HEK293 (cell line): ENCODE data around the gene VASP.

ENCODE experiments used
- CTCF ChIA-PET: fragments of 350-600 bp; formaldehyde crosslinking; extraction: SDS; loops from one replicate; lab custom pipeline; 2021; ENCODE audit warnings: antibody characterized with exemption; lab: Yijun Ruan, JAX
- POLR2A ChIA-PET: fragments of 300-600 bp; formaldehyde crosslinking; extraction: SDS; loops from one replicate; lab custom pipeline; 2020; ENCODE audit warnings: antibody characterized with exemption, inconsistent platforms; lab: Yijun Ruan, JAX
- H3K27ac ChIP-seq: fragments of 200-500 bp; sonication (Bioruptor generic); 2 replicates; pipeline ENCODE4 v1.5.1; 2014; ENCODE audit warnings: low read depth, low read length, control low read depth, inconsistent platforms; ENCODE audit errors: extremely low read depth
- H3K36me3 ChIP-seq, 2 experiments: fragments of 200-500 bp in 1 of 2; sonication (Bioruptor generic) in 1 of 2; 1 replicate in 1 of 2; 2 replicates in 1 of 2; pipeline ENCODE4 v1.5.1; 2014 to 2017; ENCODE audit warnings: inconsistent platforms in 2 of 2, low read length in 2 of 2; ENCODE audit not compliant: control insufficient read depth in 2 of 2, insufficient read depth in 1 of 2
- H3K4me1 ChIP-seq: fragments of 200-500 bp; sonication (Bioruptor generic); 2 replicates; pipeline ENCODE4 v1.5.1; 2014; ENCODE audit warnings: mild to moderate bottlenecking, low read length, inconsistent platforms; ENCODE audit not compliant: control insufficient read depth, insufficient read depth
- H3K4me3 ChIP-seq: 2 replicates; pipeline ENCODE4 v1.5.1; 2011; ENCODE audit warnings: low read depth, mild to moderate bottlenecking, control low read depth, low read length, moderate library complexity
- H3K9me3 ChIP-seq: fragments of 200-500 bp; sonication (Bioruptor generic); 2 replicates; pipeline ENCODE4 v1.5.1; 2014; ENCODE audit warnings: low read depth, low read length, inconsistent platforms; ENCODE audit not compliant: control insufficient read depth, insufficient read depth
- EGR2 ChIP-seq: fragments of 450-650 bp; formaldehyde crosslinking; IDR thresholded peaks from 2 replicates; pipeline ENCODE4 v1.5.1; 2016; ENCODE audit warnings: low read depth, missing biosample characterization, missing genetic modification characterization
- HOXD13 ChIP-seq: sonication (generic); formaldehyde crosslinking; IDR thresholded peaks from 2 replicates; pipeline ENCODE4 v1.8.0; 2022; ENCODE audit warnings: missing genetic modification reagents, borderline replicate concordance
- PBX3 ChIP-seq: sonication (generic); formaldehyde crosslinking; IDR thresholded peaks from 2 replicates; pipeline ENCODE4 v1.8.1; 2022; ENCODE audit warnings: mild to moderate bottlenecking, moderate library complexity, missing genetic modification reagents
- ZBTB1 ChIP-seq: fragments of 450-650 bp; formaldehyde crosslinking; IDR thresholded peaks from 2 replicates; pipeline ENCODE4 v1.5.1; 2016; ENCODE audit warnings: missing biosample characterization, missing genetic modification characterization
- ZNF18 ChIP-seq: fragments of 450-650 bp; formaldehyde crosslinking; IDR thresholded peaks from 2 replicates; pipeline ENCODE4 v1.5.1; 2016; ENCODE audit warnings: missing biosample characterization, missing genetic modification characterization
- ZNF223 ChIP-seq: fragments of 450-650 bp; formaldehyde crosslinking; IDR thresholded peaks from 2 replicates; pipeline ENCODE4 v1.5.1; 2016; ENCODE audit warnings: missing biosample characterization, missing genetic modification characterization
- ZNF394 ChIP-seq: fragments of 450-650 bp; formaldehyde crosslinking; IDR thresholded peaks from 2 replicates; pipeline ENCODE4 v1.5.1; 2016; ENCODE audit warnings: missing biosample characterization, missing genetic modification characterization, mild to moderate bottlenecking, moderate library complexity, borderline replicate concordance
- ZNF423 ChIP-seq: fragments of 450-650 bp; formaldehyde crosslinking; IDR thresholded peaks from 2 replicates; pipeline ENCODE4 v1.5.1; 2016; ENCODE audit warnings: missing biosample characterization, missing genetic modification characterization
- ZNF645 ChIP-seq: fragments of 450-650 bp; formaldehyde crosslinking; IDR thresholded peaks from 2 replicates; pipeline ENCODE4; 2016; ENCODE audit warnings: missing biosample characterization, missing genetic modification characterization
- ZSCAN5A ChIP-seq: fragments of 450-650 bp; formaldehyde crosslinking; IDR thresholded peaks from 2 replicates; pipeline ENCODE4 v1.5.1; 2016; ENCODE audit warnings: missing biosample characterization, missing genetic modification characterization
- TF ChIP-seq, protein P1 (sequence below): fragments of 450-650 bp; formaldehyde crosslinking; IDR thresholded peaks from 2 replicates; pipeline ENCODE4 v1.5.1; 2016; ENCODE audit warnings: missing biosample characterization, missing genetic modification characterization
- TF ChIP-seq, protein P2 (sequence below): fragments of 450-650 bp; IDR thresholded peaks from 2 replicates; pipeline ENCODE4 v1.5.1; 2018; ENCODE audit warnings: missing biosample characterization, mild to moderate bottlenecking, missing genetic modification characterization

VASP gene

GRCh38 chr19:45547965-45548609 is 40.8 kb downstream of the VASP start (continued):
- TF ChIP-seq, protein P1, sequence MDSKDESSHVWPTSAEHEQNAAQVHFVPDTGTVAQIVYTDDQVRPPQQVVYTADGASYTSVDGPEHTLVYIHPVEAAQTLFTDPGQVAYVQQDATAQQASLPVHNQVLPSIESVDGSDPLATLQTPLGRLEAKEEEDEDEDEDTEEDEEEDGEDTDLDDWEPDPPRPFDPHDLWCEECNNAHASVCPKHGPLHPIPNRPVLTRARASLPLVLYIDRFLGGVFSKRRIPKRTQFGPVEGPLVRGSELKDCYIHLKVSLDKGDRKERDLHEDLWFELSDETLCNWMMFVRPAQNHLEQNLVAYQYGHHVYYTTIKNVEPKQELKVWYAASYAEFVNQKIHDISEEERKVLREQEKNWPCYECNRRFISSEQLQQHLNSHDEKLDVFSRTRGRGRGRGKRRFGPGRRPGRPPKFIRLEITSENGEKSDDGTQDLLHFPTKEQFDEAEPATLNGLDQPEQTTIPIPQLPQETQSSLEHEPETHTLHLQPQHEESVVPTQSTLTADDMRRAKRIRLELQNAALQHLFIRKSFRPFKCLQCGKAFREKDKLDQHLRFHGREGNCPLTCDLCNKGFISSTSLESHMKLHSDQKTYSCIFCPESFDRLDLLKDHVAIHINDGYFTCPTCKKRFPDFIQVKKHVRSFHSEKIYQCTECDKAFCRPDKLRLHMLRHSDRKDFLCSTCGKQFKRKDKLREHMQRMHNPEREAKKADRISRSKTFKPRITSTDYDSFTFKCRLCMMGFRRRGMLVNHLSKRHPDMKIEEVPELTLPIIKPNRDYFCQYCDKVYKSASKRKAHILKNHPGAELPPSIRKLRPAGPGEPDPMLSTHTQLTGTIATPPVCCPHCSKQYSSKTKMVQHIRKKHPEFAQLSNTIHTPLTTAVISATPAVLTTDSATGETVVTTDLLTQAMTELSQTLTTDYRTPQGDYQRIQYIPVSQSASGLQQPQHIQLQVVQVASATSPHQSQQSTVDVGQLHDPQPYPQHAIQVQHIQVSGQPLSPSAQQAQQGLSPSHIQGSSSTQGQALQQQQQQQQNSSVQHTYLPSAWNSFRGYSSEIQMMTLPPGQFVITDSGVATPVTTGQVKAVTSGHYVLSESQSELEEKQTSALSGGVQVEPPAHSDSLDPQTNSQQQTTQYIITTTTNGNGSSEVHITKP (tag by site-specific recombination) = no peak
- 0 out of 2 replicates have a peak, but pooled peaks have one; percentile 53 for TF ChIP-seq HOXD13 (CRISPR knock-in tag)
- TF ChIP-seq ZNF645 (tag by site-specific recombination) = no peak

GRCh38 chr19:45553464-45553863 is 46.2 kb downstream of the VASP start:
- TF ChIP-seq ZNF223 = 0 out of 2 replicates have a peak, but pooled peaks have one; percentile 34
- no peak for TF ChIP-seq ZNF423 (tag by site-specific recombination)
- Histone ChIP-seq H3K27ac (no peak overlapping the region), H3K4me1 (no peaks in the 10 kb centered on the region), H3K4me3 (no peak overlapping the region), H3K9me3 (no peaks in the 10 kb centered on the region), H3K36me3 (peaks cover 0 to 5% of the 10 kb centered on the region in 2 experiments; a peak in 2 of 3 replicates)
- ChIA-PET POLR2A (no interaction called here), CTCF (interaction anchor here (0.7 to 1.8 kb wide), 2 partner anchors 75 to 464 kb away, joined by 3 to 4 read pairs; no protein-coding TSS in a partner anchor)

DNA sequence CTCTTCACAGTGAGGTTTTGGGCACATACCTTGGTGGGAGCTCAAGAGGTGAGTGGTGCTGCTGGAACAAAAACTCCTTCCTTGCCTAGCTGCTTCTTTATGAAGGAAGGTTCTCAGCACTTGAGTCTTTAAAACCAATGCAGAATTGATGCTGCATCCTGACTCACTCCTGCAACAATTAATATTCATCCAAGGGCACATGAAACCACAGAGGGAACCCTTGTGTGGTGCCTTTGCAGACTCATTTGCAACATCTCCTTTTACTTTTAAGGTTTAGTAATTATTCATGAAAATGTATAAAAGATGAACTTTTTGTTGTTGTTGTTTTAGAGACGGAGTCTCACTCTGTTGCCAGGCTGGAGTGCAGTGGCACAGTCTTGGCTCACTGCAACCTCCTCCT is 47.2 kb downstream of the VASP start:
- CTCF ChIA-PET = interaction anchor here (0.6 to 6.5 kb wide), 5 partner anchors 11 to 89 kb away, joined by 3 to 46 read pairs (median 4); no protein-coding TSS in a partner anchor
- Histone ChIP-seq H3K27ac (no peak overlapping the region), H3K4me1 (no peaks in the 10 kb centered on the region), H3K9me3 (no peaks in the 10 kb centered on the region), H3K4me3 (no peak overlapping the region), H3K36me3 (peaks cover 0 to 5% of the 10 kb centered on the region in 2 experiments; a peak in 2 of 3 replicates)
- TF ChIP-seq ZNF18 (tag by site-specific recombination) = no peak
- no peak for TF ChIP-seq EGR2 (tag by site-specific recombination)
- TF ChIP-seq, protein P2, sequence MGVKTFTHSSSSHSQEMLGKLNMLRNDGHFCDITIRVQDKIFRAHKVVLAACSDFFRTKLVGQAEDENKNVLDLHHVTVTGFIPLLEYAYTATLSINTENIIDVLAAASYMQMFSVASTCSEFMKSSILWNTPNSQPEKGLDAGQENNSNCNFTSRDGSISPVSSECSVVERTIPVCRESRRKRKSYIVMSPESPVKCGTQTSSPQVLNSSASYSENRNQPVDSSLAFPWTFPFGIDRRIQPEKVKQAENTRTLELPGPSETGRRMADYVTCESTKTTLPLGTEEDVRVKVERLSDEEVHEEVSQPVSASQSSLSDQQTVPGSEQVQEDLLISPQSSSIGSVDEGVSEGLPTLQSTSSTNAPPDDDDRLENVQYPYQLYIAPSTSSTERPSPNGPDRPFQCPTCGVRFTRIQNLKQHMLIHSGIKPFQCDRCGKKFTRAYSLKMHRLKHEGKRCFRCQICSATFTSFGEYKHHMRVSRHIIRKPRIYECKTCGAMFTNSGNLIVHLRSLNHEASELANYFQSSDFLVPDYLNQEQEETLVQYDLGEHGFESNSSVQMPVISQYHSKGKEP (tag by site-specific recombination) = no peak
- TF ChIP-seq ZBTB1 (tag by site-specific recombination) = no peak
- TF ChIP-seq PBX3 (CRISPR knock-in tag) = no peak
- TF ChIP-seq ZSCAN5A (tag by site-specific recombination) = no peak
- no peak for TF ChIP-seq ZNF394 (tag by site-specific recombination)
- POLR2A ChIA-PET = no interaction called here
